GM12878 (cell line): ENCODE results near the gene ANKRD66. TPM values are rescaled to one million over a fixed set of nuclear protein-coding genes. Genes with fewer than 3 reads are reported as not detected.

Experiments used
- ATAC-seq: fragments of 200-7000 bp; cut with Tn5 transposase; 3 replicates; pipeline ENCODE4 v1.9.1; 2020; ENCODE audit warnings: mild to moderate bottlenecking, moderate library complexity
- BruUV-seq: library from RNA; stranded (reverse); fragments of 400-500 nt; replicated peaks from 2 replicates; lab custom pipeline; 2021; lab: Mats Ljungman, UMichigan
- CTCF ChIA-PET: fragments of 300-600 bp; sonication (Branson Sonifier 250); formaldehyde crosslinking; extraction: SDS; loops from one replicate; lab custom pipeline; 2021; ENCODE audit warnings: inconsistent platforms; lab: Yijun Ruan, JAX
- POLR2A ChIA-PET: fragments of 350-600 bp; formaldehyde crosslinking; extraction: SDS; loops from one replicate; lab custom pipeline; 2021; ENCODE audit warnings: inconsistent platforms; lab: Charles Lee
- RAD21 ChIA-PET: fragments of 300-600 bp; sonication (Branson Sonifier 250); formaldehyde crosslinking; loops from one replicate; lab custom pipeline; 2023; ENCODE audit warnings: antibody characterized with exemption; ENCODE audit not compliant: unreplicated experiment; lab: Charles Lee
- SMC1A ChIA-PET: fragments of 300-600 bp; sonication (Branson Sonifier 250); formaldehyde crosslinking; loops from one replicate; lab custom pipeline; 2023; ENCODE audit not compliant: unreplicated experiment, uncharacterized antibody; lab: Charles Lee
- DNase-seq: peaks from one replicate; pipeline ENCODE4 v3.0.0-alpha.2; 2011; ENCODE audit warnings: low read depth, low spot score
- FAIRE-seq: peaks from 3 replicates; lab custom pipeline; 2011; peaks lifted over from hg19 to GRCh38; lab: Jason Lieb, UNC
- H2AFZ ChIP-seq: 2 replicates; pipeline ENCODE4 v1.6.0; 2011; ENCODE audit warnings: low read depth, low read length, control low read depth; ENCODE audit not compliant: control insufficient read depth
- H3K27ac ChIP-seq: 2 replicates; pipeline ENCODE4 v1.5.1; 2011; ENCODE audit warnings: control low read depth; ENCODE audit not compliant: control insufficient read depth, insufficient read depth
- H3K27me3 ChIP-seq, 2 experiments: replicated peaks in 1 of 2; 2 replicates each; pipeline versions ENCODE4 v1.6.0 to v1.6.1; 2011; ENCODE audit warnings: low read length in 1 of 2; ENCODE audit not compliant: control insufficient read depth in 2 of 2, insufficient read depth in 2 of 2
- H3K36me3 ChIP-seq, 2 experiments: 2 replicates each; pipeline ENCODE4 v1.5.1; 2011; ENCODE audit warnings: low read length in 1 of 2; ENCODE audit not compliant: control insufficient read depth in 2 of 2, insufficient read depth in 2 of 2
- H3K4me1 ChIP-seq: 2 replicates; pipeline ENCODE4 v1.6.1; 2011; ENCODE audit warnings: mild to moderate bottlenecking, low read length, moderate library complexity, mixed read lengths; ENCODE audit not compliant: control insufficient read depth, insufficient read depth
- H3K4me2 ChIP-seq: 2 replicates; pipeline ENCODE4 v1.6.0; 2011; ENCODE audit warnings: control low read depth; ENCODE audit not compliant: control insufficient read depth, insufficient read depth
- H3K4me3 ChIP-seq: fragments of 200-600 bp; sonication (generic); 2 replicates; pipeline ENCODE4 v1.5.1; 2016
- H3K79me2 ChIP-seq: 2 replicates; pipeline ENCODE4 v1.6.0; 2011; ENCODE audit warnings: low read length; ENCODE audit not compliant: control insufficient read depth, insufficient read depth
- H3K9ac ChIP-seq: 2 replicates; pipeline ENCODE4 v1.8.0; 2011; ENCODE audit warnings: low read length, control low read depth, mixed read lengths; ENCODE audit not compliant: control insufficient read depth, insufficient read depth
- H3K9me3 ChIP-seq: replicated peaks from 3 replicates; pipeline ENCODE4 v1.5.1; 2011; ENCODE audit warnings: mild to moderate bottlenecking, low read length; ENCODE audit not compliant: control insufficient read depth, insufficient read depth
- H4K20me1 ChIP-seq: 2 replicates; pipeline ENCODE4 v1.6.0; 2011; ENCODE audit not compliant: control insufficient read depth, insufficient read depth
- CBX3 ChIP-seq: fragments of 200-600 bp; sonication (generic); IDR thresholded peaks from 2 replicates; pipeline ENCODE4 v1.6.1; 2016; ENCODE audit warnings: low read depth, borderline replicate concordance
- CHD4 ChIP-seq: fragments of 200-600 bp; sonication (generic); IDR thresholded peaks from 2 replicates; pipeline ENCODE4 v1.6.1; 2016; ENCODE audit warnings: mild to moderate bottlenecking
- EP300 ChIP-seq, 2 experiments: fragments of 150-350 bp in 1 of 2; IDR thresholded peaks; 2 replicates each; pipeline ENCODE4 v1.6.1; 2011 to 2012; ENCODE audit warnings: low read depth in 2 of 2, low read length in 2 of 2, borderline replicate concordance in 1 of 2, improper control_type of control experiment in 1 of 2, inconsistent platforms in 1 of 2; ENCODE audit not compliant: control insufficient read depth in 1 of 2
- ESRRA ChIP-seq: IDR thresholded peaks from 2 replicates; pipeline ENCODE4 v1.6.1; 2012; ENCODE audit warnings: mild to moderate bottlenecking, low read length, improper control_type of control experiment
- FOS ChIP-seq: IDR thresholded peaks from 3 replicates; pipeline ENCODE4 v1.6.1; 2011; ENCODE audit warnings: borderline replicate concordance; ENCODE audit not compliant: insufficient read length; ENCODE audit errors: extremely low read depth
- GABPA ChIP-seq: IDR thresholded peaks from 2 replicates; pipeline ENCODE4 v1.6.1; 2014; ENCODE audit warnings: antibody characterized with exemption, low read depth, mild to moderate bottlenecking, inconsistent platforms
- IKZF2 ChIP-seq, 2 experiments: fragments of 450-650 bp; IDR thresholded peaks; 2 replicates each; pipeline ENCODE4 v1.6.1; 2017; ENCODE audit warnings: mild to moderate bottlenecking in 2 of 2, moderate library complexity in 2 of 2
- MTA3 ChIP-seq: IDR thresholded peaks from 2 replicates; pipeline ENCODE4 v1.6.1; 2012; ENCODE audit warnings: low read length, inconsistent platforms, borderline replicate concordance
- MYC ChIP-seq: IDR thresholded peaks from 2 replicates; pipeline ENCODE4 v1.6.1; 2011; ENCODE audit warnings: mild to moderate bottlenecking, low read length, moderate library complexity, inconsistent platforms; ENCODE audit not compliant: insufficient read depth, insufficient replicate concordance, insufficient read length, severe bottlenecking
- POLR2A ChIP-seq: IDR thresholded peaks from 2 replicates; pipeline ENCODE4 v1.6.1; 2011; ENCODE audit warnings: low read depth, mild to moderate bottlenecking, low read length
- SREBF1 ChIP-seq: IDR thresholded peaks from 2 replicates; pipeline ENCODE4 v1.6.1; 2012; ENCODE audit warnings: mild to moderate bottlenecking, low read length
- STAT1 ChIP-seq: fragments of 450-650 bp; conservative IDR thresholded peaks from 2 replicates; pipeline ENCODE4 v1.6.1; 2014; ENCODE audit warnings: antibody characterized with exemption, mild to moderate bottlenecking
- TCF12 ChIP-seq: IDR thresholded peaks from 2 replicates; pipeline ENCODE4 v1.6.1; 2011; ENCODE audit warnings: low read depth, mild to moderate bottlenecking, low read length
- TCF3 ChIP-seq: IDR thresholded peaks from 2 replicates; pipeline ENCODE4 v1.6.1; 2012; ENCODE audit warnings: low read depth, mild to moderate bottlenecking, low read length, borderline replicate concordance; ENCODE audit not compliant: insufficient read depth
- ZNF217 ChIP-seq: fragments of 450-650 bp; IDR thresholded peaks from 2 replicates; pipeline ENCODE4 v1.6.1; 2017; ENCODE audit warnings: antibody characterized with exemption, mild to moderate bottlenecking
- ZNF24 ChIP-seq: fragments of 450-650 bp; IDR thresholded peaks from 2 replicates; pipeline ENCODE4 v1.6.1; 2017; ENCODE audit warnings: antibody characterized with exemption, mild to moderate bottlenecking
- ZZZ3 ChIP-seq: IDR thresholded peaks from 2 replicates; pipeline ENCODE4 v1.6.1; 2011; ENCODE audit warnings: low read depth; ENCODE audit not compliant: control insufficient read depth, insufficient read length
- whole genome bisulfite sequencing: methylation state at CpG from one replicate; pipeline ENCODE4 v1.1.6; 2016; ENCODE audit warnings: low lambda C conversion rate; ENCODE audit not compliant: insufficient replicate concordance, insufficient coverage; ENCODE audit errors: missing lambda C conversion rate; 5-methylcytosine and 5-hydroxymethylcytosine counted together
- in situ Hi-C: fragments of 300-500 bp; cut with MboI; formaldehyde crosslinking; loops from 9 replicates; pipeline ENCODE4 v1.14.3; 2018; ENCODE audit warnings: mixed read lengths
- intact Hi-C: fragments of 100-400 bp; cut with micrococcal nuclease; formaldehyde crosslinking; loops from one replicate; pipeline ENCODE4 v1.14.2; 2022; ENCODE audit not compliant: unreplicated experiment
- polyA plus RNA-seq, 11 experiments: library from polyadenylated mRNA; depleted of rRNA in 4 of 11; unstranded in 6 of 11; stranded (reverse) in 5 of 11; fragments of >200 nt; fragmentation: Nextera tagmentation in 4 of 11; fragmentation: Illumina TruSeq in 1 of 11; extraction: Ambion mirVana in 4 of 11; extraction: Trizol in 1 of 11; gene quantifications; 1 replicate in 1 of 11; 2 replicates in 10 of 11; pipeline versions ENCODE4 v1.2.1 to v1.2.3, GENCODE V29; 2011 to 2016; ENCODE audit warnings: inconsistent platforms in 2 of 11, missing spikeins in 2 of 11, low read depth in 1 of 11
- total RNA-seq, 4 experiments: library from RNA; depleted of rRNA in 3 of 4; stranded (reverse); fragments of >200 nt in 3 of 4; fragmentation: Illumina TruSeq in 1 of 4; extraction: Trizol in 1 of 4; gene quantifications; 2 replicates each; pipeline versions ENCODE4 v1.2.1 to v1.2.3, GENCODE V29; 2013 to 2021

Gene ANKRD66
- total and polyA plus RNA-seq, 10 of the 15 experiments (the other 5 are each of a cell fraction or from before 2014, with no cell fraction given): not detected

GRCh38 chr6:46792635-46793034 lies 45.9 kb downstream of the ANKRD66 start:
- intact Hi-C loops: no loop called here
- ChIA-PET CTCF (no interaction called here), POLR2A (no interaction called here), RAD21 (no interaction called here), SMC1A (no interaction called here)
- Histone ChIP-seq H2AFZ (no peak overlapping the region), H3K79me2 (no peaks in the 10 kb centered on the region), H3K4me2 (no peak overlapping the region), H3K27ac (no peak overlapping the region), H3K9ac (no peak overlapping the region), H4K20me1 (no peaks in the 10 kb centered on the region), H3K4me3 (no peak overlapping the region), H3K9me3 (no peaks in the 10 kb centered on the region), H3K27me3 (no peaks in the 10 kb centered on the region), H3K36me3 (no peaks in the 10 kb centered on the region), H3K4me1 (no peaks in the 10 kb centered on the region)
- no TSS peak for BruUV-seq
- in situ Hi-C loops: no loop called here
- WGBS: 31% methylated on average over 1 of the region's 1 CpG
- TF ChIP-seq ESRRA (no peak), ZNF217 (no peak), CHD4 (no peak), MTA3 (no peak), CBX3 (no peak), IKZF2 (IDR thresholded peaks at IDR 0.05) (no peak), POLR2A (no peak), MYC (no peak), ZNF24 (no peak), SREBF1 (no peak), GABPA (no peak), FOS (no peak), ZZZ3 (no peak), EP300 (IDR thresholded peaks at IDR 0.05; ENCODE audit: borderline replicate concordance in 1 of 2, control insufficient read depth in 1 of 2, low read depth in 2 of 2, low read length in 2 of 2) (no peak), TCF12 (no peak), TCF3 (no peak), STAT1 (no peak)
- no peak for ATAC-seq
- DNase-seq: no peak
- FAIRE-seq: no peak
